ENCODE data around the gene ALDH9A1.

Gene ALDH9A1

GRCh38 chr1:165629151-165629550, 69.2 kb downstream of the ALDH9A1 start:
- no peak overlapping the region for H3K4me3 ChIP-seq (ENCODE audit: low read length)
- no peak for DNase-seq (ENCODE audit: low read depth)
- no peak for TF ChIP-seq CTCF (IDR thresholded peaks at IDR 0.05; ENCODE audit: insufficient read depth, low read depth, low read length, missing control alignments)

- no peak for TF ChIP-seq CTCF (IDR thresholded peaks at IDR 0.05; ENCODE audit: insufficient read depth, low read depth, low read length, missing control alignments)
- H3K4me3 ChIP-seq (ENCODE audit: low read length), result no peak overlapping the region
- no peak for DNase-seq (ENCODE audit: low read depth)
Measured at GRCh38 chr1:165628147-165628822, 70.1 kb downstream of the ALDH9A1 start.

GRCh38 chr1:165624441-165624840, 73.9 kb downstream of the ALDH9A1 start:
- H3K4me3 ChIP-seq (ENCODE audit: low read length), result no peak overlapping the region
- no peak for TF ChIP-seq CTCF (IDR thresholded peaks at IDR 0.05; ENCODE audit: insufficient read depth, low read depth, low read length, missing control alignments)
- no peak for DNase-seq (ENCODE audit: low read depth)

GRCh38 chr1:165623624-165624023, 74.7 kb downstream of the ALDH9A1 start:
- DNase-seq (ENCODE audit: low read depth), result no peak
- H3K4me3 ChIP-seq (ENCODE audit: low read length), result no peak overlapping the region
- TF ChIP-seq CTCF (IDR thresholded peaks at IDR 0.05; ENCODE audit: insufficient read depth, low read depth, low read length, missing control alignments), result no peak

- no peak for DNase-seq (ENCODE audit: low read depth)
- no peak for TF ChIP-seq CTCF (IDR thresholded peaks at IDR 0.05; ENCODE audit: insufficient read depth, low read depth, low read length, missing control alignments)
- H3K4me3 ChIP-seq (ENCODE audit: low read length), result no peak overlapping the region
Measured at GRCh38 chr1:165619647-165620151, 78.7 kb downstream of the ALDH9A1 start.

- TF ChIP-seq CTCF (IDR thresholded peaks at IDR 0.05; ENCODE audit: insufficient read depth, low read depth, low read length, missing control alignments), result no peak
- no peak overlapping the region for H3K4me3 ChIP-seq (ENCODE audit: low read length)
- DNase-seq (ENCODE audit: low read depth), result no peak
Measured at GRCh38 chr1:165616987-165617546, 81.3 kb downstream of the ALDH9A1 start.

All from epithelial cell of esophagus (primary cell).